GM19463 (cell line): ENCODE measurements around the gene WWOX.

ENCODE experiments used
- ATAC-seq: cut with Tn5 transposase; IDR thresholded peaks from one replicate; pipeline ENCODE4 v1.9.1; 2021; ENCODE audit warnings: mild to moderate bottlenecking, moderate library complexity; ENCODE audit not compliant: unreplicated experiment

The WWOX gene

DNA sequence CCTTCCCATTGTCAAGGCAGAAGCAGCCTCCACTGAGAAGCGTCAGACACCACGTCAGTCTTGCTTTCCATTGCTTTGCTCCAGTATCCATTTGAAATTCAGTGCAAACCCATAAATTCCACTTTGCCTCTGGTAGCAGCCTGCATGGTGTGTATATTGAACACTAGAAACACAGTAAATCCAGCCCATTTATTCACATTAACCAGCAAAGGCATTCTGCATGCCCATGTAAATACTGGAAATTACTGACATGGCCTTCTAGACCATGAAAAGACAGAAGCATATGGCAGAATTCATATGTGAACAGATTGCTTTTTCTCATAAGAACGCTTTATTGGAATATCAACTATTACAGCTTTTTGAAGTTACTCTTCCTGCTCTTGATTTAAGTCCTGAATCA, 595.0 kb downstream of the WWOX start:
- ATAC-seq = no peak

DNA sequence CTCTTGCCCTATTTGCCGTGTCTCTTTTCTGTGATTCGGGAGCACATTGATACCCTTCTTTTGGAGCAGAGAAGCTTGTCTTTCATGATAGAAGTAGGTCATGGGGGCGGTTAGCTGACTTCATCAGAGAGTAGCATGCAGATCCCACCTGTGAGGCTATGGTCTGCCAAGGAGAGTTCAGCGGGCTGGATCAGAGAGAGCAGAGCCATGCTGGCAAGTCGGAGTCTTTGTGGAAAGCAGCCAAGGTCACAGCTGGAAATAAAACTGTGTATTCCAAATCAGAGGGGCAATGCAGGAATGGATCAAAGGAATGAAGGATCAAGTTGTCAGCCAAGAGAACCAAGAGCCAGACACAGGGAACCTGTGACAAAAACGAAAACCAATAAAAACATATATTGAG, 595.9 kb downstream of the WWOX start:
- ATAC-seq = no peak

DNA sequence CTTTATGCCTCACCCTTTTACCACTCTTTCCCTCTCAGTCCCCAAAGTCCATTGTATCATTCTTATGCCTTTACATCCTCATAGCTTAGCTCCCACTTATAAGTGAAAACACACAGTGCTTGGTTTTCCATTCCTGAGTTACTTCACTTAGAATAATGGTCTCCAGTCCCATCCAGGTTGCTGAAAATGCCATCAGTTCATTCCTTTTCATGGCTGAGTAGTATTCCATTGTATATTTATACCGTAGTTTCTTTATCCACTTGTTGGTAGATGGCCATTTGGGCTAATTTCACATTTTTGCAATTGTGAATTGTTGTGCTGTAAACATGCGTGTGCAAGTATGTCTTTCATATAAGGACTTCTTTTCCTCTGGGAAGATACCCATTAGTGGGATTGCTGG, 597.3 kb downstream of the WWOX start:
- ATAC-seq = no peak

DNA sequence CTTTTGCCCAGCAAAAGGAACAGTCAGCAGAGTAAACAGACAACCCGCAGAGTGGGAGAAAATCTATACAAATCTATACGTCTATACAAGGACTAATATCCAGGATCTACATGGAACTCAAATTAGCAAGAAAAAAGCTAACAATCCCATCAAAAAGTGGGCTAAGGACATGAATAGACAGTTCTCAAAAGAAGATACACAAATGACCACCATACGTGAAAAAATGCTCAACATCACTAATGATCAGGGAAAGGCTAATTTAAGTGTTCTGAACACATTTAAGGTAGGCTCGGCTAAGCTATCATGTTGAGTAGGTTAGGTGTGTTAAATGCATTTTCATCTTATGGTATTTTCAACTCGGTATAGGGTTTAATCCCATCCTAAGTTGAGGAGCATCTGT, 598.0 kb downstream of the WWOX start:
- ATAC-seq = no peak

DNA sequence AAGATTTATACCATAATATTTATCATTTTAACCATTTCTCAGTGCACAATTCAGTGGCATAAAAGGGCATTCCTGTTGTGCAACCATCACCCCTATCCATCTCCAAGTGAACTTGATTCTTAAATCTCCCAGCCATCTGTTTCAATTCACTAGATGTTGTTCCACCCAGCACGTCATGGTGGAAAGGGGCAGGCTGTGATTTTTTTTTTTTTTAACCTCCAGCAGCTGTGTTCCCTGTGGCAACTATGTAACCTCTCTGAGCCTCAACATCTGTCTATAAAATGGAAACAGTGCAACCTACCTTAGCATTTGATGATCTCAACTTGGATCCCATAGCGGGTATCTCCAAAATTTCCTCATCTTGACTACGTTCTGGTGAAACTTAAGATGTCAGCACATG, 604.5 kb downstream of the WWOX start:
- no peak for ATAC-seq

DNA sequence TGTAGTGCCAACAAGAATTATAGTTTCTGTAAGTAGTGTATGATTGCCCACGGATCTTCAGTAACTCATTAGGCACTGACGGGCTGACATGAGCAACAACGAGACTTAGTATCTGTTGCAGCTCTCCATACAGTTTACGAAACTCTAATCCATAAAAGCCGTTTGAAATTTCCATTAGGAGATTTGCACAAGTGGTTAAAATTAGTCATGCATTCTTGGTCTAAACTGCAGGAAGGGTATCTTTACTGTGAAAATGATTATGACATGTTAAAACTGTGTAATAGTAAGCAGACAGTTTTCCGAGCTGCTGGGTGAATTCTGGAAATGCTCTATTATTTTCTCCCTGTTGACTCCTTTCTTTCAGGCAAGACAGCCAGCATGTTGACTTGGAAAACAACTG, 605.0 kb downstream of the WWOX start:
- ATAC-seq = no peak

DNA sequence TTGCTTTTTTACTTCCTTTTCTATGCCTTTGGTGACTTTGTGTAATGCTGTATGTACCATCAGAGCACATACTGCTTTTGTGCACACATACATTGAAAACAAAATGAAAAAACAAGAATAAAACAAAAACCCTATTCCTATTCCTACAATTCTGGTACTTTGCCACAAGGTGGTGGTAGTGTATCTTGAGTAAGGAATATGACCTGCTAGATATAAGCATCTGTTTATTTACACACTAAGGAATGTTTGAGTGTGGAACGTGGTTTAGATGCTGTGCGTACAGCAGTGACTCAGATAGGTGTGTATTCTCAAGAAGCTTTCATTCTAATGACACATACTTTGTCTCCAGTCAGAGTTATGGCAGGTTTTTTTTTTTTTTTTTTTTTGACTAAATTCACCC, 606.2 kb downstream of the WWOX start:
- ATAC-seq = no peak

DNA sequence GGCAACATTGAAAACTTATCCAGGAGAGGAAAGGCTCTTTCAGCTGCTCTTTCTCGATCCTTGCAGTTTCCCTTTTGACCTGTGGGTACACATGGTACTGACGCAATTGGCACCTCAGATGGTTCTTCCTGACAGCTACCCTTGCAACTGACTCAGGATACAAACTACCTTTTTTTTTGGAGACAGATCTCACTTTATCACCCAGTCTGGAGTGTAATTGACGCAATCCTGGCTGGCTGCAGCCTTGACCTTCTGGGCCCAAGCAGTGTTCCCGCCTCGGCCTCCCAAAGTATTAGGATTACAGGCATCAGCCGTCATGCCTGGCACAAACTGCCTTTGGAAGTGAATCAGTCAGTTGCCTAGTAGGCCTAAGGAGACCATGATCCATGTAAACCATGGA, 607.2 kb downstream of the WWOX start:
- ATAC-seq = no peak

DNA sequence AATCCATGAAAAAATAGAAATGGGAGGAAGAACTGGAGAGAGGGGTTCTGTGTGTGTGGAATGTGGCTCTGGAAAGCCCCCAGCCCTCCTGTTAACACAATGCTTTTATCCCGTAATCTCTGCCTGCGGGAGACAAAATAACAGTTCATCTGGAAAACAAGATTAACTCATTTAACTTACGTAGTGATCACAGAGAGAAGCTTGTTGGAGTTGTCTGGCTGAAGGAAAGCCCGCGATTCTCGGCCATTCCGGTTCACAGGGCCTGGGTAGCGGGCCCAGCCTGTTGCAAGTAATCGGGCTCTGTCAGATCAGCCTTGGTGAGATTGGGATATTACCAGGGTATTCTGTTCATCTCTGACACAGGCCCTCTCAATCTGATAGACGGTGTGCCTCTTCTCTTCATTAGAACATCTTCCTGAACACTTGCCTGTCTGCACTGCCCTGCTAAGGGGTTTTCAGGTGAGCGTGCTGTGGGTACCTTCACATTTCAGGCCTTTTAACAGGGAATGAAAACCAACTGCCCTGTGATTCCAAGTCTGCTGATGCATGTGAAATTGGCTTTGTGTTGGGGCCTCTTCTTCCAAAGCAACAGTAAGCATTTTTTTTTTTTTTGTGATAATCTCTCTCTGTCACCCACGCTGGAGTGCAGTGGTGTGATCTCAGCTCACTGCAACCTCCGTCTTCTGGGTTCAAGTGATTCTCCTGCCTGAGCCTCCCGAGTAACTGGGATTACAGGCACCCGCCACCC, 609.9 kb downstream of the WWOX start:
- no peak for ATAC-seq

DNA sequence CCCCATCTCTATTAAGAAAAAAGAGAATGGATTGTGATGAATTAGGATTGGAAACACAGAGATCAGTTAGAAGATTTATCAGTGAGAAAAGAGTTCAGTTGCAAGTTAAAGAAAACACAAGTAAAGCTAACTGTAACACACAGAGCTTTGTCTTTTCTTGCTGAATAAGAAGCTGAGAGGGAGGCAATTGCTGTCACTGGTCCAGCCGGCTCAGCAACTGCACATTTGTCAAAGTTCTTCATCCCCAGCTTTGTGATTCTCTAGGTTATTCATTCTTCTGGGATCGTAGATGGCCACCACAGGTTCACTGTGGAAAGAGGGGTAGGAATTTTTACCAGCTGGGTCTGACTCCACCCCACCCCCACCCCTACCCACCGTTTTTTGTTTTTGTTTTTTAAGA, 615.7 kb downstream of the WWOX start:
- no peak for ATAC-seq

DNA sequence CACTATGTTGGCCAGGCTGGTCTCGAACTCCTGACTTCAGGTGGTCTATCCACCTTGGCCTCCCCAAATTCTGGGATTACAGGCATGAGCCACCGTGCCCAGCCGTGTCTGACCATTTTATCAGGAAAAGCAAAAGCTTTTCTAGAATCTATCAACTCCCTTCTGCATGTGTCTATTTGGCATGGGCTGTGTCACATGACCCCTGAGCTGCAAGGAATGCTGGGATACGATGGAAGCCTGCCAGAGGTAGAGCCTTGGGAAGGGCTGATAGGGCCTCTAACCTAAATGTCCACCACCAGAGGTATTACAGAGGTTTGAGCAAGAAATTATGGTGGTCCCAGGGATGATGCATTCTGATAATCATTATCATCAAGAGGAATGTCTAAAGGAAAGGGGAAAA, 616.2 kb downstream of the WWOX start:
- ATAC-seq = no peak

DNA sequence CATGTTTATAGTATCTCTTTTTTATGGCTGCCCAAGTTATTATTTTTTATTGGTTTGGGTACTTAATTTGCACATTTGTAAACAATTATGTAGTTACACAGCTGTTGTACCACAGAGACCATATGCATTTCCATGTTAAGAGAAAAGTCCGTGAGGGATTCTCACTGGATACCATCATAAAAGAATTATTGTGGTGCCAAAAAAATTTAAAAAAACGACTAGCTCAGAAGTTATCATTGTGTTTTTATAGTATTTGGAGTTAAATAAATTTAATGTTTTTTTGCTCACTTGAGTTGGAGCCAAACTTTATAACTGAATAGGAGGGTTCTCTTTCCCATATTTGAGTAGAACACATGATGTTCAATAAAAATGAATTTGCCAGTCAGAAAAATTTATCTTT, 618.7 kb downstream of the WWOX start:
- ATAC-seq = no peak

DNA sequence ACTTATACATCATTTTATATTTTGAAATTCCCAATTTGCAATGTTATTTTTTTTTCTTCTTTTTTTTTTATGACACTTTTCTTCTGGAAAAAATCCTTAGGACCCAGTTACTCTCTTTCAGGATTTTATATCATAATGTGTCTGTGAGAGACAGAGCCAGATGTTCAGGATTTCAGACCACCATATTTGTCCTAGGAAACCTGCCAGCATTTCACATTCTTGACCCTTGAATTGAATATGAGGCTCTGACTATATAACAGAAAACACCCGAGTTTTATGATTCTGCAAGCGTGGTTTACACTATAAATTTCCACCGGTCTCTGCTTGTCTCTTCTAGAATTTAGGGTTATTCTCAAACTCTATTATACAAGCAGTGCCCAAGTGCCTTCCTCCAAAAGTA, 621.0 kb downstream of the WWOX start:
- no peak for ATAC-seq

DNA sequence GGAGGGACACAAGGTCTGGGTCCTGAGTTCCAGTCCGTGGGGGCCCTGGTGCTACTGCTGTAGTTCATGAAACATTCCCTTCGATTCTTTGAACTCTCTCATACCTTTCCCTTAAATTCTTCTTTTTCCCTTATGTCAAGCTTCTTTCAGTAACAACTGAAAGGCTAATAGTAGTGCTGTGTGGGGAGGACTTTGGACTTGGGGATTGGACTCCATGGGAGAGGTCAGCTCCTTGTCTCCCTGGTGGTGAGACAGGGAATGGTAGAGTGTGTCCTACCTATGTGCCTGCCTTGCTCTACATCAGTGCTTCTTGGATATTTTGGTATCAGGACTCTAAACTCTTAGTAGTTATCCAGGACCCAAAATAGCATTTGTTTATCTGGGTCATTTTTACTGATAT, 628.1 kb downstream of the WWOX start:
- no peak for ATAC-seq

DNA sequence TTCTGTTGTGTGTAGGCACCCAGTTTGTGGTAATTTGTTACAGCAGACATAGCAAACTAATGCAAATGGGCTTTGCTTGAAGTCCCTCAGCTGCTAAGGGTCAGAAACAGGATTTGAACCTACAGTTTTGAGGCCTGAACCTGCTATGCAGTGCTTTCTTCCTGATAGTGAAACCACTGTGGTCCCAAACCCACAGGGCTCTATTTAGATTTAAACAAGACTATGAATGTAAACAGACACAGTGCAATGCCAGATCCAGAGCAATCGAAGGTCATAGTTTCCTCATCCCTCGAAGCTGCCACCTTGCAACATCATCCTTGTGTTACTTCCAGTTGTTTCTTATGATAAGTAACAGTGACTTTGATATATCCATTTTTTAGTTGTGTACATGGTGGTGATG, 630.2 kb downstream of the WWOX start:
- ATAC-seq = no peak

DNA sequence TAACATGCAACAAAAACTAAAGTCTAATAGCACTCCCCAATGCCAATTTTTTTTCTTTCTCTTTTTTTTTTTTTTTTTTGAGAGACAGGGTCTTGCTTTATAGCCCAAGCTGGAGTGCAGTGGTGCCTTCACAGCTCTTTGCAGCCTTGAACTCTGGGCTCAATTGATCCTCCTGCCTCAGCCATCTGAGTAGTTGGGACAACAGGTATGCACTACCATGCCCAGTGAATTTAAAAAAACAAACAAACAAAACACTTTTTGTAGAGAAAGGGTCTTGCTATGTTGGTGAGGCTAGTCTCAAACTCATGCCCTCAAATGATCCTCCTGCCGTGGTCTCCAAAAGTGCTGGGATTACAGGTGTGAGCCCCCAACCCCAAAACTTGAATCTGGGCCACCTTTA, 632.3 kb downstream of the WWOX start:
- no peak for ATAC-seq

DNA sequence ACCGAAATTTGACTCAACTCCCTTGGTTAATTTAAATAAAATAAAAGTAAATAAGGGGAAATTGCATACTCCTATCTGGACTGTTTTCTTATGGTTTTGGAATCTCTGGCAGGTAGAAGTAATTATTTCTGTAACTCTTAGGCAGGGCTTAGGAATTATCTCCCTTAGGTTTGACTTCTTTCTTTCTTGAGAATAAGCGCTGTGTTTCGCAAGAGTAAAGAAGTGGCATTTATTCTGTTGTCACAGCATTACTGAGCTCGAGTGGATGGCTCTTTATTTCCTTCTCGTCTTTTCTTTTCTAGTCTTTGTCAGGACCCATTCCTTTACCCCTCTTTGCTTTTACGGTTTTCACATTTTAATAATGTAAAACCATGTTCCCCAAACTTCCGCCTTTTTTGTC, 633.2 kb downstream of the WWOX start:
- ATAC-seq = no peak

DNA sequence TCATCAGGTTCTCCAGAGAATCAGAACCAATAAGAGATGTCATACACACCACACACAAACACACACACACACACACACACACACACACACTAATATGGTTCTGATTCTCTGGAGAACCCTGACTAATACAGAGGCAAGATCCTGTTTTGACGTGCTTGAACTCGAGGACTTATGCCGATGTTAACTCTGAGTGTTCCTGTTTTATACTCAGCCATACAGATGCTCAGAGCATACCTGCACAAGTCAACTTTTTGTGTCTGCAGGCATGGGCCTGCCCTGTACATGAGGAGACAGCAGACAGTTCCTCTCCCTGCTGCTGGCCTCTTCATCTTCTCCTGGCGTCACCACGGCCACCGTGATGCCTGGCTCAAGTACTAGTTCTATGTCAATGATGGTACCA, 635.9 kb downstream of the WWOX start:
- ATAC-seq = no peak

DNA sequence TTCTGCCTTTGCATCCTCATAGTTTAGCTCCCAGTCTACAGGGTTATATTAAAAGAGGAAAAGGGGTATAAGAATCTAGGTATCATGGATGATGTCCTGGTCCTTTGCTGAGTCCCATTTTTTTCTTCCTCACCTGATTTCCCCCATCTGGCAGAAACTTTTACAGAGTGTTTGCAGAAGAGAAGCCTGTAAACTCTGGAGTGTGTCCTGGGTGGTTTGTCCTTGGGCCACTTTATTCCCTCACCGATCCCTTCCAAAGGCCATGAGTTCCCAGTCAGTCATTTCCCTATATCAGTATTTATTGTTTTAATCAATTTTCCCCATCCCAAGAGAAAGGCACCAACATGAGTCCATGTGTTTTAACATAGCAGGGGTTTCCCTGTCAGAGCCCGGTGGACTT, 638.2 kb downstream of the WWOX start:
- no peak for ATAC-seq

DNA sequence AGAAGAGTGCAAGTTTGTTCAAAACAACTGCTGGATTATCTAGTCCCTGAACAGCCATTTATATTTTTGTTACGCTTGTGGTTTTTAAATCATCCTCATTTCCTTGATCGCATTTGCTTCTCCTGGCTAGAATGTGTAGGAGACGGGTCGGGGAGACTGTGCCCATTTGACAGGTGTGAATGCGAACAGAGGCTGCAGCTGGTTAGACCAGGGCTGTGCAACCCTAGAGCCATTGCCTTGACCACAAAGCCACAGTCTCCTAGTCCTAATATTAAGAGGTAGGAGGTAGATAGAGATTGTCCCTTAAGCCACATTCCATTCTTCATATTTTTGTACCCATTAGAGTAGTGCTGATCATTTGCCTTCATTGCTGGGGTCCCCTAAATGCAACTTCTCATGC, 639.1 kb downstream of the WWOX start:
- no peak for ATAC-seq

DNA sequence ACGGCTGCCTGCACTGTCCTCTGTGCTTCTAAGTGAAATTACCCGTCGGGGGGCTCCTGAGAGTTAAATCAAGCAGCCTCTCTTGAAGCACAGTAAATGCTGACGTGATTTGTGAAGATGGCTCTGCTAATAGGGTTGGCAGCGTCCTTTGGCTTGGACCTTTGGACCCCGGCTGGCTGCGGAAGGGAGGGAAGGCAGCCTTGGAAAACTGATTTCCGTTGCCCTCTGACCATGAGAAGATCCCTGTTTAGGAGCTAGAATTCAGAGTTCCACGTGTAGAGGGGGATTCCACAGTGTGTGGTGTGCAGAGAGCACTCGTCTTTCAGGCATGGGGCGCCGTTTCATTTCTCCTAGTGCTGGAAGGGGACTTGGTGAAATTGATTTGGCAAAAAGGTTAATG, 640.8 kb downstream of the WWOX start:
- no peak for ATAC-seq

DNA sequence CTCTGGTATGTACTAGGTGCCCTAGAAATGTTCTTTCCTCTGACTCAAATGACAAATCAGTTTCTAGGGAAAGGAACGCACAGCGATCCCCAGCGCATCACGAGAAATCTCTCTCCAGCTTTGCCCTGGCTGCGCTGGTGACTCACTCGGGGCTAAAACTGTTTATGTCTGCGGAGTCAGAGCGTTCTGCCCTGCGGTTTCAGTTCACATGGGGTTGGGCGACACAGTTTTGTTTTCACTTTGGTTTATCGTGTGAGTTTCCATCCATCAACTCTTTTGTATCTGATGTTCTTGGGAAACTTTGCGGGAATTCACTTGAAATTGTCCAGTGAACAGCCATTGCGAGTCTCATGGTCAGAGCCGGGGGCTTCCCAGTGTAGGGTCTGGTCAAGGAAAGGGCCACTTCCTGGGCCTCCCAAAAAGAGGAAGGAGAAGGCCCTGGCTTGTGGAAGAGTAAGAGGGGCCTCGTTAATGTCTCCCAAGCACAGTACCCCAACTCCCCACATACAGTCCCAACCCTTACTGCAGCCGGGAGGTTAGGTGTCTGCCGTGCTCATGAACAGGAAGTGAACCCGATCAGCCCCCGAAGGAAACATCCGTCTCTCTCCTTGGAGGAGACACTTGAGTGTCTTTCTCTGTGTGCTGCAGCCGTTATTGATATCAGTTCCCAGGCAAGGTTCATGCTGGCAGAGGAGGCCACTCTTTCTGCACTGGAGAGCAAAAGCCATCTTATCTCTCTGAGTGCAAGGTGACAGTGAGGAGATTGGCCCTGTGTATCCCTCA, 643.2 kb downstream of the WWOX start:
- peak; percentile 98 for ATAC-seq

DNA sequence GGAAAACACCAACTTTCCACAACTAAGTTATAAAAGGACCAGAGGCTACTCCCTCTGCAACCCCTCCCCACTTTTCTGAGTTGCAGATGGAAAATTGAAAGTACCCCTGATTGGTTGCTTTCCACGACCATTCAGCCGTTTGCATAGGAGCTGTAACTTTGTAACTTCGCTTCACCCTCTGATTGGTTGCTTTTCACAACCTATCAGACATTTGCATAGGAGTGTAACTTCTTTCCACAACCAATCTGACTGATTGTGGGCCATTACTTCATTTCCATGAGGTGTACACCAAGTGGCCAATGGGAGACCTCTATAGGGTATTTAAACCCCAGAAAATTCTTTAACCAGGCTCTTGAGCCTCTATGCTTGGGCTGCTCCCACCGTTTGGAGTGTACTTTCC, 644.1 kb downstream of the WWOX start:
- no peak for ATAC-seq
